Pancreas (tissue), 10 donors: ENCODE measurements around the gene OR1Q1. TPM values are rescaled to one million over a fixed set of nuclear protein-coding genes. Genes with fewer than 3 reads are reported as not detected.
"Not testable (repeated sequence)": the region's sequence is repeated elsewhere in the genome, so short reads cannot be mapped to it uniquely, and the experiment has no call there.

ENCODE experiments used
- ATAC-seq, 4 donors: fragments of 200-7000 bp; cut with Tn5 transposase; one replicate each; pipeline versions ENCODE4 v1.8.0 to v1.9.1; 2020; ENCODE audit warnings: mild to moderate bottlenecking in 4 of 4, moderate library complexity in 4 of 4
- DNase-seq, 6 donors: peaks; one replicate each; pipeline ENCODE4 v3.0.0-alpha.2; 2020
- FAIRE-seq: peaks from 2 replicates; lab custom pipeline; 2012; peaks lifted over from hg19 to GRCh38; lab: Jason Lieb, UNC
- H3K27ac ChIP-seq, 4 donors: fragments of 200-600 bp; sonication (generic); 1 replicate in 3 of 4; 2 replicates in 1 of 4; pipeline versions ENCODE4 v1.5.0 to v1.8.0; 2020
- H3K27me3 ChIP-seq, 4 donors: fragments of 200-600 bp; one replicate each; pipeline ENCODE4 v1.8.0; 2021
- H3K36me3 ChIP-seq, 3 donors: fragments of 200-600 bp; sonication (generic) in 1 of 3; one replicate each; pipeline versions ENCODE4 v1.5.0 to v1.8.0; 2020 to 2021
- H3K4me1 ChIP-seq, 3 donors: fragments of 200-600 bp; one replicate each; pipeline ENCODE4 v1.8.0; 2021
- H3K4me3 ChIP-seq, 4 donors: fragments of 200-600 bp; sonication (generic) in 2 of 4; one replicate each; pipeline versions ENCODE4 v1.5.0 to v1.8.0; 2020 to 2021
- H3K9me3 ChIP-seq, 4 donors: fragments of 200-600 bp; one replicate each; pipeline ENCODE4 v1.8.0; 2021
- CTCF ChIP-seq, 4 donors: fragments of 200-600 bp; sonication (generic) in 3 of 4; IDR thresholded peaks; one replicate each; pipeline versions ENCODE4 v1.5.0 to v1.8.0; 2021; ENCODE audit warnings: antibody characterized with exemption in 4 of 4
- WGBS, 2 donors: extraction: QIAGEN DNeasy Blood & Tissue Kit; methylation state at CpG; one replicate each; pipeline ENCODE4 v1.1.7; 2013; 5-methylcytosine and 5-hydroxymethylcytosine counted together
- intact Hi-C, 3 donors: fragments of 100-400 bp; cut with DNase I; formaldehyde crosslinking; loops; one replicate each; pipeline versions ENCODE4 v1.11.1 to v1.14.2; 2022
- polyA plus RNA-seq, 2 donors: library from polyadenylated mRNA; stranded (reverse); fragments of 200-250 nt; gene quantifications; one replicate each; pipeline ENCODE4 v1.2.3, GENCODE V29; 2013
- total RNA-seq, 6 donors: library from RNA; stranded (reverse); fragmentation: NEBNext Ultra II Directional in 4 of 6; extraction: Animal tissue kit (Norgen Biotek cat#: 25700) in 4 of 6; gene quantifications; one replicate each; pipeline versions ENCODE4 v1.2.1 to v1.2.4, GENCODE V29; 2021 to 2023
- donor health status: healthy with polysubstance abuse.
- donor health status: DM: no; HTN: no; CAD: no; lungs with moderate emphysema.
- donor health status: DM: no; HTN: no; CAD: no.
- donor health status: control.
- donor health status: control.
- donor health status: Bipolar disorder and iron deficiency.
- donor health status: DM: yes; HTN: yes; CAD: no.
- donor health status: DM: no; HTN: no; CAD: no.
- donor health status: DM: no; HTN: no; CAD: no.
- donor health status: DM: yes; HTN: yes; CAD: no.

OR1Q1 gene
- total RNA-seq (not detected), polyA plus RNA-seq (not detected)

DNA sequence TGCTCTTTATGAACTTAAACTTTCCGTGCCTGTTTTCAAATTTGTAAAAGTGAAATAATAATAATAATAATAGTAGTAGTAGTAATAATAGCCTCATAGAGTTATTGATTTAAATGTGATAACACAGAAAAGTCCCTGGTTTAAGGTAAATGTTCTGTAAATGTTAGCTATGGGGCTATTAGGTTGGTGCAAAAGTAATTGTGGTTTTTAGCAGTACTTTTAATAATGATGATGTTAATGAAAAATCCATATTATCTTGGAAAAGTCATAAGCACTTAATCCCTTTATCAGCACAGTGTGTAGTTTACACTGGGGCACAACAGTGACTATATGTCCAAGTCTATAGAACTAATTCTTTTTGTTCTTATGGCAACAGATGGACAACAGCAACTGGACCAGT lies at the start of gene OR1Q1:
OR1Q1 (plus strand) TSS at position 377 of the 400 bp plus-strand sequence; CDS start at position 377, 0 bp downstream.
- Histone ChIP-seq H3K9me3 (no peaks in the 10 kb centered on the region), H3K27ac (no peak within 1 kb of the TSS), H3K27me3 (no peaks in the 10 kb centered on the region), H3K4me1 (no peaks in the 10 kb centered on the region), H3K36me3 (no peaks in the 10 kb centered on the region), H3K4me3 (no peak within 1 kb of the TSS)
- no peak for DNase-seq
- 85 to 89% methylated on average over 1 of the region's 1 CpG for WGBS, 2 donors
- no peak for FAIRE-seq
- no peak for TF ChIP-seq CTCF (IDR thresholded peaks at IDR 0.05)
- intact Hi-C loops, result no loop called here
- ATAC-seq, result no peak

GRCh38 chr9:122567901-122568300 lies 46.6 kb upstream of the OR1Q1 start:
- no peak for DNase-seq
- no peak overlapping the region for H3K27ac ChIP-seq
- H3K27me3 ChIP-seq, result no peaks in the 10 kb centered on the region
- H3K36me3 ChIP-seq, result no peaks in the 10 kb centered on the region
- no peaks in the 10 kb centered on the region for H3K9me3 ChIP-seq
- H3K4me3 ChIP-seq, result no peak overlapping the region
- TF ChIP-seq CTCF (IDR thresholded peaks at IDR 0.05), result no peak
- no peaks in the 10 kb centered on the region for H3K4me1 ChIP-seq
- ATAC-seq, result no peak
- intact Hi-C loops, result no loop called here
- 73 to 87% methylated on average over 4 of the region's 4 CpGs for WGBS, 2 donors
- no peak for FAIRE-seq

GRCh38 chr9:122572456-122572855 lies 42.1 kb upstream of the OR1Q1 start:
- no peak for TF ChIP-seq CTCF (IDR thresholded peaks at IDR 0.05)
- 38 to 73% methylated on average over 2 of the region's 2 CpGs for WGBS, 2 donors
- intact Hi-C loops, result no loop called here
- H3K4me1 ChIP-seq, result no peaks in the 10 kb centered on the region
- ATAC-seq, result no peak
- H3K36me3 ChIP-seq, result no peaks in the 10 kb centered on the region
- H3K9me3 ChIP-seq, result no peaks in the 10 kb centered on the region
- no peaks in the 10 kb centered on the region for H3K27me3 ChIP-seq
- H3K27ac ChIP-seq, result no peak overlapping the region
- no peak for FAIRE-seq
- no peak overlapping the region for H3K4me3 ChIP-seq
- no peak for DNase-seq

- no peak for FAIRE-seq
- Histone ChIP-seq H3K9me3 (no peaks in the 10 kb centered on the region), H3K4me1 (no peaks in the 10 kb centered on the region), H3K27ac (no peak overlapping the region), H3K36me3 (no peaks in the 10 kb centered on the region), H3K4me3 (no peak overlapping the region), H3K27me3 (no peaks in the 10 kb centered on the region)
- DNase-seq, result no peak
- 68% methylated on average over 5 of the region's 5 CpGs for WGBS, 2 donors
- ATAC-seq, result no peak
- intact Hi-C loops, result no loop called here
- no peak for TF ChIP-seq CTCF (IDR thresholded peaks at IDR 0.05)
Observed at GRCh38 chr9:122579874-122580273, 34.7 kb upstream of the OR1Q1 start.

GRCh38 chr9:122580360-122580759 lies 34.2 kb upstream of the OR1Q1 start:
- TF ChIP-seq CTCF (IDR thresholded peaks at IDR 0.05), result no peak
- ATAC-seq (no peak), FAIRE-seq (no peak), DNase-seq (no peak)
- Histone ChIP-seq H3K4me3 (no peak overlapping the region), H3K9me3 (no peaks in the 10 kb centered on the region), H3K27ac (no peak overlapping the region), H3K36me3 (no peaks in the 10 kb centered on the region), H3K27me3 (no peaks in the 10 kb centered on the region), H3K4me1 (no peaks in the 10 kb centered on the region)
- 79 to 80% methylated on average over 3 of the region's 3 CpGs for WGBS, 2 donors
- intact Hi-C loops, result no loop called here

DNA sequence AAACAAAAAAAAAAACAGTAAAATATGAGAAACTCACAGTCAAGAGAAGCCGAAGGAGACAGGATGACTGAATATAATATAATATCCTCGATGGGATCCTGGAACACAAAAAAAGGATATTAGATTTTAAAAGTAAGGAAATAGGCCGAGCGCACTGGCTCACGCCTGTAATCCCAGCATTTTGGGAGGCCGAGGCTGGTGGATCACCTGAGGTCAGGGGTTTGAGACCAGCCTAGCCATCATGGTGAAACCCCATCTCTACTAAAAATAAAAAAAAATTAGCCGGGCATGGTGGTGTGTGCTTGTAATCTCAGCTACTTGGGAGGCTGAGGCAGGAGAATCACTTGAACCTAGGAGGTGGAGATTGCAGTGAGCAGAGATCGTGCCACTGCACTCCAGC lies 31.3 kb upstream of the OR1Q1 start, which contains the start of gene OR1L8:
OR1L8 (minus strand) TSS at position 101 of the 400 bp plus-strand sequence. CDS start 14,907 bp downstream, outside the sequence.
- FAIRE-seq, H3K27me3 ChIP-seq, H3K9me3 ChIP-seq, H3K4me3 ChIP-seq, H3K36me3 ChIP-seq, DNase-seq, H3K4me1 ChIP-seq, H3K27ac ChIP-seq, intact Hi-C loops, ATAC-seq: not testable (repeated sequence)
- 76 to 89% methylated on average over 8 of the region's 8 CpGs for WGBS, 2 donors
